Ovary (tissue), 3 donors: ENCODE results near the gene POTEF.
"Not testable (repeated sequence)": the region's sequence is repeated elsewhere in the genome, so short reads cannot be mapped to it uniquely, and the experiment has no call there.

Experiments
- EP300 ChIP-seq: sonication (generic); formaldehyde crosslinking; IDR thresholded peaks from one replicate; pipeline ENCODE4 v1.6.1; 2017; ENCODE audit warnings: antibody characterized with exemption
- POLR2A ChIP-seq: fragments of 450-650 bp; IDR thresholded peaks from one replicate; pipeline ENCODE4 v1.6.1; 2017; ENCODE audit warnings: antibody characterized with exemption, mild to moderate bottlenecking, moderate library complexity
- TF ChIP-seq, protein P1 (sequence below), 3 donors: fragments of 450-650 bp in 2 of 3; fragments of 200-600 bp in 1 of 3; IDR thresholded peaks; one replicate each; pipeline versions ENCODE4 v1.5.1 to v1.8.0; 2016 to 2022; ENCODE audit warnings: antibody characterized with exemption in 3 of 3, mild to moderate bottlenecking in 1 of 3
- donor health status: DM: no; HTN: no; CAD: no.

DNA sequence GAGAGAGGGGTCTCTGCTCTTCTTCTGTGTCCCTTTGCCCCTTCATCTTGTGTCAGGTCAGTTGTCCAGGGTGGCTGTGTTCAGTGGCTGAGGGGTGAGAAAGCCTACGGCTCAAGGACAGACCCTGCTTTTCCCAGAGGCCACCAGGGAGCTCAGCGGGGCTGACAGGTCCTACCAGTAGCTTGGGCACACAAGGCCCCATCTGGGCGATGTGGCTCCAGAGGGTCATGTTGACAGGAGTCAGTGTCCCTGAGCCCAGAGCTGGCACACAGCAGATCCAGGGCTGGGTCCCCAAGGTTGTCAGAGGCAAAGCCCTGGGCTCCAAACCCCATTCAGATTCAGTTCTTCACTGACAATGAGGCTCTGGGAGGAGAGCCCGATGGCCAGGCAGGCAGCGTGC is 8.1 kb upstream of the POTEF start:
- TF ChIP-seq, protein P1, sequence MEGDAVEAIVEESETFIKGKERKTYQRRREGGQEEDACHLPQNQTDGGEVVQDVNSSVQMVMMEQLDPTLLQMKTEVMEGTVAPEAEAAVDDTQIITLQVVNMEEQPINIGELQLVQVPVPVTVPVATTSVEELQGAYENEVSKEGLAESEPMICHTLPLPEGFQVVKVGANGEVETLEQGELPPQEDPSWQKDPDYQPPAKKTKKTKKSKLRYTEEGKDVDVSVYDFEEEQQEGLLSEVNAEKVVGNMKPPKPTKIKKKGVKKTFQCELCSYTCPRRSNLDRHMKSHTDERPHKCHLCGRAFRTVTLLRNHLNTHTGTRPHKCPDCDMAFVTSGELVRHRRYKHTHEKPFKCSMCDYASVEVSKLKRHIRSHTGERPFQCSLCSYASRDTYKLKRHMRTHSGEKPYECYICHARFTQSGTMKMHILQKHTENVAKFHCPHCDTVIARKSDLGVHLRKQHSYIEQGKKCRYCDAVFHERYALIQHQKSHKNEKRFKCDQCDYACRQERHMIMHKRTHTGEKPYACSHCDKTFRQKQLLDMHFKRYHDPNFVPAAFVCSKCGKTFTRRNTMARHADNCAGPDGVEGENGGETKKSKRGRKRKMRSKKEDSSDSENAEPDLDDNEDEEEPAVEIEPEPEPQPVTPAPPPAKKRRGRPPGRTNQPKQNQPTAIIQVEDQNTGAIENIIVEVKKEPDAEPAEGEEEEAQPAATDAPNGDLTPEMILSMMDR (IDR thresholded peaks at IDR 0.05) = not testable (repeated sequence)
- not testable (repeated sequence) for TF ChIP-seq EP300, POLR2A
